Uterus (tissue), 2 donors: ENCODE results near the gene CARMIL3.

Source experiments
- CTCF ChIP-seq, 4 experiments: fragments of 200-600 bp in 2 of 4; fragments of 450-650 bp in 2 of 4; sonication (generic) in 2 of 4; IDR thresholded peaks; one replicate each; pipeline ENCODE4 v1.5.1; 2016 to 2019; ENCODE audit warnings: antibody characterized with exemption in 4 of 4, mild to moderate bottlenecking in 2 of 4, moderate library complexity in 1 of 4
- POLR2A ChIP-seq, 2 donors: fragments of 450-650 bp; IDR thresholded peaks; one replicate each; pipeline ENCODE4 v1.6.1; 2016; ENCODE audit warnings: antibody characterized with exemption in 2 of 2, mild to moderate bottlenecking in 1 of 2, moderate library complexity in 1 of 2

GRCh38 chr14:24064856-24065255 lies 13.0 kb downstream of the CARMIL3 start:
- TF ChIP-seq CTCF (IDR thresholded peaks at IDR 0.05) (no peak), POLR2A (IDR thresholded peaks at IDR 0.05) (no peak)
